Stimulated activated CD4-positive, alpha-beta T cell treated with anti-CD3 and anti-CD28 coated beads, Interleukin-4, amount 100 ng/mL, for 48 hours (primary cell): ENCODE measurements around the gene ZC3H8.
"Not testable (repeated sequence)": the region's sequence is repeated elsewhere in the genome, so short reads cannot be mapped to it uniquely, and the experiment has no call there.

Experiments used
- DNase-seq, 2 donors: peaks; one replicate each; pipeline ENCODE4 v3.0.0-alpha.2; 2020; ENCODE audit warnings: low read depth in 2 of 2

Gene ZC3H8

DNA sequence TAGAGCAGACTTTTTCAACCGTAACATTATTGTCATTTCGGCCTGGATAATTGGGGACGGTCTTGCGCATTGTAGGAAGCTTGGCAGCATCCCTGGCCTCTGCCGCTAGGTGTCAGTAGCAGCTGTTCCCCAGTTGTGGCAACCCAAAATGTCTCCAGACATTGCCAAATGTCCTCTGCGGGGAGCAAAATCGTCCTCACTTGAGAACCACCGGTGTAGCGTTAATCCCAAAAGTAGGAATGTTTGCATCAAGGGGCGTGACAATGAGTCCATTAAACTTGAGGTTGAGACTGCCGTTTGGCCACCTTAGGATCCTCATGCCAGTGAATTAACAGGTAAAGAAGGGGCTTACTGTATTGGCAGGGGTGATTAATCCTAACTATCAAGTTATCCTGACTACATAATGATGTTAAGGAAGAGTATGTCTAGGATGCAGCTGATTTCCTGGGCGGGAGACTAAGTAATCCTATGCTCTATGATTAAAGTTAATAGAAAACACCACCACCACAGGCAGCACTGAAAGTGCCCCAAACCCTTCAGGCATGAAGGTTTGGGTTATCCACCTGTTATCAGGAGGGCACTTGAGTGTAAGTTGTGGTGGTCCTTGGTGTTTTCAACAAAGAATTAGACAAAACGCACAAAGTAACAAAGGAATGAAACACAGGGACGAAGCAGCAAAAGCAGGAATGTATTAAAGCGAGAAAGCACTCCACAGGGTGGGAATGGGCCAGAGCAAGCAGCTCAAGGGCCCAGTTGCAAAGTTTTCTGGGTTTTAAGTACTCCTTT, 4.9 kb upstream of the ZC3H8 start:
- DNase-seq, result peak; percentile 80 to 81

DNA sequence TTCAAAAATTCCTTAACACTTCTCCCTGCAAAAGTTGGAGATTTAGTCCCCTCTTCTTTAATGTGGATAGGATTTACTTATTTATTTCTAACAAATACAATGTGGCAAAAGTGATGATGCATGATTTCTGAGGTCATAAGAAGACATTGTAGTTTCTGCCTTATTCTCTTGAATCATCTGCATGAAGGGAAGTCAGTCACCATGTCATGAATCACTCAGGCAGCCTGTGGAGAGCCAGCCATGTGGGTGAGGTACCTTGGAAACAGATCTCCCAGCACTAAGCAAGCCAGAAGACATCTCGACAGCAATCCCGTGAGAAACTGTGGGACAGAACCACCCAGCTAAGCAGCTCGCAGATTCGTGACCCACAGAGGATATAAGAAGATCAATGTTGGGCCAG, 2.7 kb upstream of the ZC3H8 start:
- DNase-seq, result no peak

DNA sequence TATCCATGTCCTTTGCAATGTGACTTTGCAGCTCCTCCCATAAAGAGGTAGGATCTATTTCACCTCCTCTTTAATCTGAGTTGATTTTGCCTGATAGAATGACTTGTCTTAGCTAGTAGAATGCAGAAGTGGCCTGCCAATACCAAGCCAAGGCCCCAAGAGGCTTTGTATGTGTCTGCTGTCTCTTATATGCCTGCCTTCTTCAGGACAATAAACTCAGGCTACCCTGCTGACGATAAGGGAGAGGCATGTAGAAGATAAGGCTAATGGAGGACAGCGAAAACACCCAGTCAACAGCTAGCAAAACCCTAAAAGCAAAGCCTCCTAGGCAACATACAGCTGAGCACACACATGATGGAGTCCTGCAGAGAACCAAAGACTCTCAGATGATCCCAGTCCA, 1.8 kb upstream of the ZC3H8 start:
- DNase-seq, result no peak

DNA sequence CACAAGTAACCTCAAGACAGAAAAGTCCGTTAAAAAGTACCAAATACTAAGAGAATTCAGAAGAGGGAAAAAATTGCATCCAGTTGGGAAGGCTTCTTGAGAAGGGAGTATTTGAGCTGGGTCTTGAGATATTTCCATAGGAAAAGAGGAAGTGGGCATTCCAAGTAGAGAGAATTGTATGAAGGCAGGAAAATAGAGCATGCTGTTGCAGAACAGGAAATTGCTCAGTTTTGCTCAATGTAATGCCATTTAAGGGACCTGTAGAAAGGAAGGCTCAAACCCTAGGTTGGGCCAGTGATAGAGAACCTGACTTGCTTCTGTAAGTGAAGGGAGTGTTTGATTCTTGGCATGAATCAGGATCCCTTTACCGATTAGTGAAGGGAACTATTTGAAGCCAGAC, 1.0 kb upstream of the ZC3H8 start:
- no peak for DNase-seq

DNA sequence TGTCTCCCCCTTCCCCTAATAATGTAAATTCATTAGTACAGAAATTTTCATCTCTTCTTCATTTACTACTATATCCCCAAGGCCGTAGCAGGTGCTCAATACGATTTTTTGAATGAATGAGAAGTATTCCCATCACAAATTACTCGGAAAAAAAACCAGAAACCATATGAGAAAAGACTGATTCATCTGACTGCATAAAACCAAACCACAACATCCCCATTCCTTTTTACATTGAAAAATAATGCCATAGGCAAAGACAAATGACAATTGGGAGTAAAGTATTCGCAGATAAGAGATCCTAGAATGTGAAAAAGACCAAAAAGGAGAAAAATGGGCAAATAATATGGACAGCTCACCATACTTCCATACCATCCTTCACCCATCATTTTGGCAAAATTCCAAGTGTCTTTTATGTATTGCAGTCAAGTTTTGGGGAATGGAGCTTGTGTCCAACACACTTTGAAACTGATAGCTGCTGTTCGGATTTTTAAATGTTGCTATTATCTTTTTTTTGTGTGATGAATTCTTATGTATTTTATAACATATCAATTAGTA, 1.5 kb downstream of the ZC3H8 start:
- DNase-seq, result no peak

DNA sequence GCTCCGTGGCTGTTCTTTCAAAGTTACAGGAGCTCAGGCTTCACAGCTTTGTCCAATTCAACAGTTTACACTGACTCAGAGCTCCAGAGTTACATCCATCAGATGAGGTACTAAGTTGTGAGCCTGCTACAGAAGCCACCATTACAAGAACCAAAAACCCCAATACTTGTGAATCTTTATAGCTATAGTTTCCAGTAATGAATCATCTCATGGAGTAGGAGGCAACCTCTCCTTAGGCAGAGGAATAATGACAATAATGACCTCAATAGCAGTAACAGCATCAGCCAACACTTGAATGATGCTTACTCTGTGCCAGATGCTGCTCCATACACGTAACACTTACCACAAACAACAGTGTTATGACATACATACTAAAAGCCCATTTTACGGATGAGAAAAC, 3.6 kb downstream of the ZC3H8 start:
- DNase-seq, result no peak

DNA sequence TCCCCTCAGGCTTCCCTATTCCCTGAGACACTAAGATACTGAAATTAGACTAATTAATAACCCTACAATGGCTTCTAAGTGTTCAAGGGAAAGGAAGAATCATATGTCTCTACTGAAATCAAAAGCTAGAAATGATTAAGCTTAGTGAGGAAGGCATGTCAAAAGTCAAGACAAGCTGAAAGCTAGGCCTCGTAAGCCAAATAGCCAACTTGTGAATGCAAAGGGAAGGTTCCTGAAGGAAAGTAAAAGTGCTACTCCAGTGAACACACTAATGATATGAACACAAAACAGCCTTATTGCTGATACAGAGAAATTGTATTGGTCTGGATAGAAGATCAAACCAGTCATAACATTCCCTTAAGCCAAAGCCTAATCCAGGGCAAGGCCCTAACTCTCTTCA, 10.0 kb downstream of the ZC3H8 start:
- no peak for DNase-seq

DNA sequence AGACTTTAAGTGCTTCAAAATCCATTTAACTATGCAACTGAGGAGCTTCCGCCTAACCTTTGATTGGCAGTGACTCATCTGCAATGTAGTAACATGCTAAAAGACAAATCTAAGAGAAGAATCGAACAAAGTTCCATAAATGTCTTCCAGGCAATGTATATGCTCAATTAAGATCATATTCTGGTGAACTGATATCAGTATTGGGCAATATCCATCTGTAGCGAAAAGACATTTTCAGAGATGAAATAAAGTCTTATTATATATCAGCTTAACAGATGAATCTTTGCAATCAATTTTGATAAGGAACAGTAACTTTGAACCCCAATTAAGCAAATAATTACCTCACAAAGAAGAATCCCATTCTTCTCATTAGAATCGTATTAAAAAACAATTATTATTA, 11.6 kb downstream of the ZC3H8 start:
- DNase-seq, result no peak

DNA sequence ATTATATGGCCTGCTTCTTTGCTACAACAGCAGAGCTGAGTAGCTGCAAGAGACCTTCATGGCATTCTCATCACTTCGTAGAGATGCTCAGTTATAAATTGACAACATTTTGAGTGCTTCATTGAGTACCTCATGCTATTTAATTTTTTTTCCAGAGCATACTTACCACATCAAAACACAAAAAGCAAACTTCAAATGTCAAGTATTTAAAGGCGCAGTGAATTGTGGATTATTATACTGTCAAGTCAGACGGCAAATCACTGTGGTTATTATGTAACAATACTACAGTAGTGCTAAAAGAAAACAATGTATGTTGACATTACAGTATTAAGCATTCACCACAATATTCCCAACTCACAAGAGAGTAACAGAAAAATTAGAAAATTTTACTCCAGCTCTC, 12.5 kb downstream of the ZC3H8 start:
- no peak for DNase-seq

DNA sequence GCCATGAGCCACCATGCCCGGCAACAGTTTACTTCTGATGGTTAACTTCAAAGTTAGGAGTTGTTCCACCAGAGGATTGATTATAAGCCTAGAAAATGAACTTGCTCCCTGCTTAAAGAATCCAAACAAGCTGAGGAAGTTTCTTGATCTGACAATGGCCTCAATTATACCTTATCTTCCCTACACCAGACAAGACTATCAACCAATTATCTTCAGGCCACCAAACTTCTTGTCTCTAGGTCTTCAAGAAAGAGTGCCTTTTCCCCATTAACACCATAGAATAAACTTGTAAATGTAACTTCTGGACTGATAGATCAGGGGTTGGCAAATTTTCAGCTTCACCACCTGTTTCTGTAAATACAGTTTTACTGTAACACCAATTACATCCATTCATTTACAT, 15.0 kb downstream of the ZC3H8 start:
- no peak for DNase-seq

DNA sequence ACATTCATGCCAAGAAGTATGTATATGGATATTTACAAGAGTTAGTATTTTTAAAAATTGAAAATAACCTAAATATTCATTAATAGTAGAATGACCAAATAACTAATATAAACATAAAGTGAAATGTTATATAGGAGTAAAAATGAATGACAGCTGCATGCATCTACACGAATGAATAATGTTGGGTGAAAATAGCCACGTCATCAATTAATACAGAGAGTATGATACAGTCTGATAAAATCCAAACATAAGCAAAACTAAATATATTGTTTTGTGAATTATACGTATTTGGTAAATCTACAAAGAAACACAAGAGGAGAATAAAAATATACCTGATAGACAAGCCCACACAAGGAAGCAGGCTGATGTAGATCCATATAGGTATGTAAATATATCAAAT, 24.5 kb downstream of the ZC3H8 start:
- DNase-seq, result no peak

DNA sequence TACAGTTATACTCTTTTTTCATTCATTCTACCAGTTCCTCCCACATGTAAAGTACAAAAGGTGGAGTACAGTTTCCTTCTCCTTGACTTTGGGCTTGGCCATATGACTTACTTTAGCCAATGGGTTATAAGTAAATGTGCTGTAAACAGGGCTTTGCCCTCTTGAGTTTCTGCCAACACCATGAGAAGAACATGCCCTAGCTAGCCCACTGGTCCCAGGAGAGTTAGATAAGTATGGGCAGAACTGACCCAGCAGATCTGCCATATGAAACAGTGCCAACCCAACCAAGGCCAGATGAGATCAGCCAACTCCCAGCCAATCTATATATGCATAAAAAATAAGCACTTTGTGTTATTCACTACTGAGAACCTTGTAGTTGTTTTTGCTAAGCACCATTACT, 25.5 kb downstream of the ZC3H8 start:
- DNase-seq, result no peak

DNA sequence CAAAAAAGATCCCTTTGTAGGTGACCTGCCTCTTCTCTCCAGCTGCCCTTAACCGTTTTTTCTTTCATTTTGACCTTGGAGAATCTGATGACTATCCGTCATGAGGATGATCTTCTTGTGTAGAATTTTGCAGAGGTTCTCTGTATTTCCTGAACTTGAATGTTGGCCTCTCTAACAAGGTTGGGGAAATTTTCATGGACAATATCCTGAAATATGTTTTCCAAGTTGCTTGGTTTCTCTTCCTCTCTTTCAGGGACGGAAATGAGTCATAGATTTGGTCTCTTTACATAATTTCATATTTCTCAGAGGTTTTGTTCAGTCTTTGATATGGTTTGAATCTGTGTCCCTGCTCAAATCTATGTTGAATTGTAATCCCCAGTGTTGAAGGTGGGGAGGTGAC, 34.0 kb downstream of the ZC3H8 start:
- no peak for DNase-seq

DNA sequence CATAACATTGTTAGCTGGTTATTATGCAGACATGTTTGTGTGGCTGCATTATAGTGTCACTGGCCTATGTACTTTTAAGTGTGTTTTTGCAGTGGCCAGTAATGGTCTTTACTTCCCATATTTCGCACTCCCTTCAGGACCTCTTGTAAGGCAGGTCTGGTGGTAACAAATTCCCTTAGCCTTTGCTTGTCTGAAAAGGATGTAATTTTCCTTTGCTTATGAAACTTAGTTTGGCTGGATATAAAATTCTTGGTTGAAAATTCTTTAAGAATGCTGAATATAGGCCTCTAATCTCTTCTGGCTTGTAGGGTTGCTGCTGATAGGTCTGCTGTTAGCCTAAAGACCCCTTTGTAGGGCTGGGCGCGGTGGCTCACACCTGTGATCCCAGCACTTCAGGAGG, 34.7 kb downstream of the ZC3H8 start:
- DNase-seq, result no peak

DNA sequence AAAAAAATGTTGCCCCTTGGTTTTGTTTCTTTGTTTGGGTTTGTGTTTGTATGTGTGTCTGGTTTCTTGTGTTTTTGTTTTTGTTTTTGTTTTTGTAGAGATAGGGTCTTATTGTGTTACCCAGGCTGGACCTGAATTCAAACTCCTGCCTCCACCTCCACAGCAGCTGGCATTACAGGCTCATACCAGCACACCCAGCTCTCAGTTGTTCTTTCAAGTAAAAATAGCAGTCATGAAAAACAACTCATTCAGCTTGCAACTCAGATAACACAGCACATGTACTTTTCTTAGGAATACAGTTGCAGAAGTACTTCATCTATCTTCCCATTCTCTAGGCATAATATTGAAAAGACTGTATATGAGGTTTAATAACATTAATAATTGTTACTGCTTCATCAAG, 37.0 kb downstream of the ZC3H8 start:
- no peak for DNase-seq

DNA sequence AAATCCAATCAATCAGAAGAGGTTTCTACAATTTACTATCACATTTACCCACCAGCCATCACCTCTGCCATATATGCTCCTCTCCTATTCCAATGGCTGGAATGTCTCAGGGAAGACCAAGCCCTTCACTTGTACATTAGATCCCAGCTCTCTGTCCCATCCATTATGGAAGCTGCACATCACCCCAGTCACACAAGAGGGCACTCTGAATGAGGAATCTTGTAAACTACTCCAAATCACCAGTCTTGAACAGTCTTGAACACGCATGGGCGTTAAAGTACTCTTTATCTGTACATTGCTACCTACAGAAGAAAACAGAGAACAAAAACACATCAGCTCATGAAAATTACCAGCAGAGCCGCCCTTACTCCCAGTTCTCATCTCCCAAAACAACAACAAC, 38.7 kb downstream of the ZC3H8 start:
- no peak for DNase-seq

DNA sequence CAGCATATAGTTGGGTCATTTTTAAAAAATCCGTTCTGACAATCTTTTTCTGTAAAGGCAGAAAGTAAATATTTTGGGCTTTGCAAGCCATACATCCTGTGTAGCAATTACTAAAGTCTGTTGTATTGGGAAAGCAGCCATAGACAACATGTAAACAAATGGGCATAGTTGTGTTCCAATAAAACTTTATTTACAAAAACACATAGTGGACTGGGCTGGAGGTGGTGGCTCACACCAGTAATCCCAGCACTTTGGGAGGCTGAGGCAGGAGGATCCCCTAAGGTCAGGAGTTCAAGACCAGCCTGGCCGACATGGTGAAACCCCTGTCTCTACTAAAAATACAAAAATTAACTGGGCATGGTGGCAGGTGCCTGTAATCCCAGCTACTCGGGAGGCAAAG, 46.9 kb downstream of the ZC3H8 start:
- not testable (repeated sequence) for DNase-seq

DNA sequence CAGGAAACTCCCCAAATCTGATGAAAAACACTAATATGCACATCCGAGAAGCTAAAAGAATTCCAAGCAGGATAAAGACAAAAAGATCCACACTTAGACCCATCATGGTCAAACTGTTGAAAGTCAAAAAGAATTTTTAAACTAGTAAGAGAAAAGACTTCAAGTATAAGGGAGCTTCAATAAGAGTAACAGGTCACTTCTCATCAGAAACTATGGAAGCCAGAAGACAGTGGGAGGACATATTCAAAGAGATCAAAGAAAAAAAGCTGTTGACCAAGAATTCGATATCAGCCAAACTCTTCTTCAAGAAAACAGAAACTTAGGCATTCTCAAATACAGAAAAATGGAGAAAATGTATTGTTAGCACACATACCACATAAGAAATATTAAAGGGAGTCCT, 50.4 kb downstream of the ZC3H8 start:
- no peak for DNase-seq

DNA sequence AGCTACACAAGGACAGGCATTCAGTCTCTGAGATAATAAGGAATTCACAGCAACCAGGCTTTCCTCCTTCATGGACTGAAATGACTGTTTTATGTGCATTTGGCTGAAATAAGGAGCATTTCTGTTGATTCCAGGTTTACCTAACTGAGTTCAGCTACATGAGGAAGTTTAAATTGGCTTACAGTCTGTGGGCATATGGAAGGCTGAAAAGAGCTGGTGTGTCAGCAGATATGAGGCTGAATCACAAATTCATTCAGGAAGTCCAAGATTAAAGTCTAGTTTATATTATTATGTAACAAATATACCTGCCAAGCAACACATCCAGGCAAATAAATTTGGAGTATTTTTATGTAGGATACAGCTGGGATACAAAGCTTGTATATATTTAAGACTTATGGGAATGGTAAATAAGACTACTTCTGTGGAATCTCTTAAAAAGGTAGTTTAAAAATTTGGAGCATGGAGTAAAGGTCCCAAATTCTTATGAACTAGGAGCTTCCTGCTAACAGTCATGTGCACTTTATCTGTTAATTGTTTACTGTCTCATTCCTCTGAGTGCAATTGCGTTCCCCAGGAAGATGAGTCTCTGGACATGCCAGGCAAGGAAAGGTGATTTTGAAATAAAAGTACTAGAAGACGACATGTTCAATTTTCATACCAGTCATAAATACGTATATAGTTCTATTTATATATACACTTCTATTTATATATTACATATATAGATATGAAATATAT, 53.0 kb downstream of the ZC3H8 start:
- DNase-seq, result no peak

DNA sequence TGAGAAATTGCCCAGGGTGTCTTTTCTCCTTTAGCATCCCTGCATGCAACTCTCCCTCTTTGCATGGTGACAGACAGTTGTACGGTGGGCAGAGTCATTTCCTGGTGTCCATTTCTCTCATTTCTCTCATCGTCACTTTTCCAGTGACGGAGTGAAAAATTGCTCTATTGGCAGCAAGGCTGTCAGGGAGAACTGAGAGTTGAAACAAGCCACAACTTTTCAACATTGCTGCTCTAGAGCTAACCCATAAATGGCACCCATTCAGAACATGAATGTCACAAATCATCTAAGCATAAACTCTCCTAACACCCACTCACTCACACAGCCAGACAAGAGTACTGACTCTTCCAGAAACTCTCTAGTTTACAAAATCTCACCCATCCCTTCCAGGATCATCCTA, 55.7 kb downstream of the ZC3H8 start:
- DNase-seq, result no peak

DNA sequence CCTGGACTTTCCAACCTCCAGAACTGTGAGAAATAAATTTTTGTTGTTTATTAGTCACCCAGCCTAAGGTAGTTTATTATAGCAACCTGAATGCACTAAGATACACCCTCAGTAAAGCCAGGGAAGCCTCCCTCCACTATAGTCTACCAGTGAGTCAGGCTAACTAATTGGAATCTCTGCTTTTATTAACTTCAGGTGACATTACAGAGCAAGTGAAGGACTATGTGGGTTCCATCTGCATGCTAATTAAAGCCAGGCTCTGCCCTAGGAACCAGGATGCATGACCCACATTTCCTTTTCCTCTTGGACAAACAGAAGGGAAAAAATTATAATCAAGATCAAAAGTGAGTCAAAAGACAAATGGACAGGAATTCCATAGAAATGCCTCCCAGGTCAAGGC, 56.1 kb downstream of the ZC3H8 start:
- no peak for DNase-seq

DNA sequence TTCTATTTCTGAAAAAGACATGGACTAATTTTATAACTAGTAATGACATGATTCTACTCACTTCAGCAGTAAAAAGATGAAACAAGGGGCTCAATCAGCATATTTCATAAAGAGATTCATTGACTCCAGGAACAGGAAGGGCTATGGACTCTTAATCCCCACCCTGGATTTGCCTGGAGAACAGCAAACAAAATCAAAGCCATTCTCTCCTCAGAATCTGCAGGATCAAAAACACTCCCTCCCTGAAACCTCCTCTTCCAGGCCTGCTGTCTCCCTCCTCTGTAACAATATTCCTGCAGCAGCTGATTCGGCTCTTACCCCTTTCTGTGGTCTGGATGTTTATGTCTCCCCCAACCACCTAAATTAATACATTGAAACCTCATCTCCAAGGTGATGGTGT, 57.0 kb downstream of the ZC3H8 start:
- DNase-seq, result no peak

DNA sequence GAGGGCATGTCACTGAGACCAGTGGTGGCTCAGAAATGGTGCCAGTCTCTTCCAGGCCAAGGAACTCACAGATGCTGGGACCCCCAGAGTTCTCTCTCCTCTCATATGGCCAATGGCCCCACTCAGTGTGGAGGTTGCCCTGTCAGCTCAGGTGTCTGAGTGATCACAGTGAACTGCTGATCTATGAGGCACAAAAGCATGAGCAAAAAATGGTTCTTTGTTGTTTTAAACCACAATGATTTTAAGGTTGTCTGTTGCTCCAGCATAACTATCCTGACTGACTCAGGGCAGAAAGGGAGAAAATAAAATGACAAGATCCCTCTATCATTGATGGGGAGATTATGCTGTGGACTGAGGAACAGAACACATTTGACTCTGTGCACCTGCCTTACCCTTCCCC, 58.9 kb downstream of the ZC3H8 start:
- no peak for DNase-seq
